A549 (cell line): ENCODE measurements around the gene CYP4B1.

Experiments used
- JUN ChIP-seq, 2 experiments: fragments of >200 bp; sonication (Bioruptor Twin); formaldehyde crosslinking; IDR thresholded peaks; 2 replicates in 1 of 2; 3 replicates in 1 of 2; pipeline ENCODE4 v1.6.1; 2016 to 2017
- MAFK ChIP-seq: fragments of 450-650 bp; IDR thresholded peaks from 2 replicates; pipeline ENCODE4 v1.6.1; 2014; ENCODE audit not compliant: partially characterized antibody
- MAZ ChIP-seq: fragments of 150-350 bp; IDR thresholded peaks from 2 replicates; pipeline ENCODE4 v1.6.1; 2014; ENCODE audit warnings: antibody characterized with exemption, low read depth, low read length, borderline replicate concordance
- TF ChIP-seq, protein P1 (sequence below): fragments of >200 bp; sonication (Bioruptor Twin); formaldehyde crosslinking; IDR thresholded peaks from 3 replicates; pipeline ENCODE4 v1.5.1; 2016
- TF ChIP-seq, protein P2 (sequence below): IDR thresholded peaks from 2 replicates; pipeline ENCODE4 v1.6.1; 2012; ENCODE audit warnings: low read depth, borderline replicate concordance

DNA sequence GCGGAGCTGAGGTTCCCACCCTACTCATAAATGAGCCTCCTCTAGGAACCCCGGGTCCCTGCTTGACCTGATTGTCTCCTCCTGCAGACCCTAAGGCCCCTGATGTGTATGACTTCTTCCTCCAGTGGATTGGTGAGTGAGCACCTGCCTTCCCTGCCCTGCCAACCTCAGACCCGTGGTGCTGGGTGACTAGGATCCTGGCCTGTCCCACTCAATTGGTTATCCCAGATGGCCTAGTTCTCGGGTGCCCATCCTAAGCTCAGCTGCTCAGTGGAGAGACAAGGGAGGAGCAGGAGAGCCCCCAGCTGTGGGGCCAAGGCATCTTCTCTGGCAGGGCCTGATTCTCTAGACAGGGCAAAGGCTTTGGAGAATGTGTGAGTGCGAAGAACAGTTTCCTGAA, 12.2 kb downstream of the CYP4B1 start:
- no peak for TF ChIP-seq MAZ
- TF ChIP-seq, protein P1, sequence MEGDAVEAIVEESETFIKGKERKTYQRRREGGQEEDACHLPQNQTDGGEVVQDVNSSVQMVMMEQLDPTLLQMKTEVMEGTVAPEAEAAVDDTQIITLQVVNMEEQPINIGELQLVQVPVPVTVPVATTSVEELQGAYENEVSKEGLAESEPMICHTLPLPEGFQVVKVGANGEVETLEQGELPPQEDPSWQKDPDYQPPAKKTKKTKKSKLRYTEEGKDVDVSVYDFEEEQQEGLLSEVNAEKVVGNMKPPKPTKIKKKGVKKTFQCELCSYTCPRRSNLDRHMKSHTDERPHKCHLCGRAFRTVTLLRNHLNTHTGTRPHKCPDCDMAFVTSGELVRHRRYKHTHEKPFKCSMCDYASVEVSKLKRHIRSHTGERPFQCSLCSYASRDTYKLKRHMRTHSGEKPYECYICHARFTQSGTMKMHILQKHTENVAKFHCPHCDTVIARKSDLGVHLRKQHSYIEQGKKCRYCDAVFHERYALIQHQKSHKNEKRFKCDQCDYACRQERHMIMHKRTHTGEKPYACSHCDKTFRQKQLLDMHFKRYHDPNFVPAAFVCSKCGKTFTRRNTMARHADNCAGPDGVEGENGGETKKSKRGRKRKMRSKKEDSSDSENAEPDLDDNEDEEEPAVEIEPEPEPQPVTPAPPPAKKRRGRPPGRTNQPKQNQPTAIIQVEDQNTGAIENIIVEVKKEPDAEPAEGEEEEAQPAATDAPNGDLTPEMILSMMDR = no peak
- no peak for TF ChIP-seq MAFK
- TF ChIP-seq JUN (IDR thresholded peaks at IDR 0.05) = no peak
- TF ChIP-seq, protein P2, sequence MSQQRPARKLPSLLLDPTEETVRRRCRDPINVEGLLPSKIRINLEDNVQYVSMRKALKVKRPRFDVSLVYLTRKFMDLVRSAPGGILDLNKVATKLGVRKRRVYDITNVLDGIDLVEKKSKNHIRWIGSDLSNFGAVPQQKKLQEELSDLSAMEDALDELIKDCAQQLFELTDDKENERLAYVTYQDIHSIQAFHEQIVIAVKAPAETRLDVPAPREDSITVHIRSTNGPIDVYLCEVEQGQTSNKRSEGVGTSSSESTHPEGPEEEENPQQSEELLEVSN = no peak
